GM21390 (cell line): ENCODE data around the gene ALK.

Experiments used
- ATAC-seq: cut with Tn5 transposase; IDR thresholded peaks from one replicate; pipeline ENCODE4 v1.9.1; 2021; ENCODE audit not compliant: unreplicated experiment

Gene ALK

DNA sequence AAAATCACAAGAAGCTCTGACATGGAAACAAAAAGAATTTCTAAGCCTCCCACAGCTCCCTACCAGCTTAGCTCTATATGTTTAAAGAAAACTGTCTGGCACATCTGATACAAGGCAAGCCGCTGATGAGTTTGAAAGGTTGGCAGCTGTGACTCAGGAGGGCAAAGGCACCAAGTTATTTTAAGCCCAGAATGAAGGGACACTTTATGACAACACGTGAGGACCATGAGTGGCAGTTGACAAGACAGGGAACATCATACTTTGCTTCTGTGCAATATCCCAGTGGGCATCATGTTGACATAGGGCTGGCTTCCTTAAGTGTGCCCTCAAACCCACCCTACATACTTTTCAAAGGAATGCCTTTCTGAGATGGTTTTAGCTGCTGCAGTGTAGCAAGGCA, 533.3 kb downstream of the ALK start:
- ATAC-seq: no peak

DNA sequence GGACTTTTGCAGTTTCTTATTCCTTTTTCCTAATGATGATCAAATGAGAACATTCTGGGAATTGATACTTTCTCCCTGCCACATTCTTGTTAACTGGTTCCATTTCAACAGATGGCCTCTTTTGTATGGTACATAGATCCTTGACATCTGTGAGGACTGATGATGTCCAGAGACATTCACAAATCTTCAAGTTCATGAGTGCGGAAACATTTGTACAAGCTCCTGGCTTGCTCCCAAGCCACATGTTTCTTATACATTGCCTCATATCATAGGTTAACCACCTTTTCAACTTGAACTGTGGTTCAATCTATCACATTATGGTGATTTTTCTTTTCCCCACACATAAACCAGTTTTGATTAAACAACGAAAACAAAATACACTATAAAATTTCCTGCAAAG, 538.9 kb downstream of the ALK start:
- ATAC-seq: no peak

DNA sequence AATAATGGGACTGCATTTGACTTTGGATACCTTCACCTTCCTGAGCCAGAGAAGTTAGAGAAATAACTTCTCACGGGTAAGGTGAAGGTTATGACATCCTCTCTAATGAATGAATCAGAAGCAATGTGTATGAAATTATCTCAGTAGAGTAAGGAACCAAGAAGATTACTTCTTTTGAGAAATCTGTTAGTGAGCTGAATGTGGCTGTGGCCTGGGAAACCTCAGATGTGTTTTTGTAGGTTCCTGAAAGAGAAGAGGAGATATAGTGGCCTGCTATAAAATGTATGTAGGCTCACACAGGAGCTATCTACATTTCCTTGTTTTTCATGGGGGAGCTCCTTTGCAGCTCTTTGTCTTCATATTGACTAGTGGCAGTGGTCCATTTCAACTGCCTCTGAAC, 543.6 kb downstream of the ALK start:
- no peak for ATAC-seq

DNA sequence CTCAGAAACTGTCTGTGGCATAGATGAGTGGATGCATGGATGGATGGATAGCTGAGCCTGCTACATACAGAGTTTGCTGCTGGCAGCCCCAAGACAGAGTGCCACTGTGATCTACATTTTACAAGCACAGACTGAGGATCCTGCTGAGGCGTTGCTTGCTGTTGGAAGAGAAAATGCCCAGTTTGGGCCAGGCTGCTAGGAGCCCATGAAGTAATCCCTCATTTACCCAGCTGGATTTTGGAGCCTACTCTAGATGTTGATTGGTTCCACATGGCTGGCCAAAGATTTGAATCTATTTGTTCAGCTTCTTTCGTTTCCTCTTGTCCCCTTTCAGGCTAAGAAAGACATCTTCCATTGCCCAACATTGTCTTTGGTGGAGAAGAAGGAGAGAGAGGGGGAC, 544.8 kb downstream of the ALK start:
- ATAC-seq: no peak

DNA sequence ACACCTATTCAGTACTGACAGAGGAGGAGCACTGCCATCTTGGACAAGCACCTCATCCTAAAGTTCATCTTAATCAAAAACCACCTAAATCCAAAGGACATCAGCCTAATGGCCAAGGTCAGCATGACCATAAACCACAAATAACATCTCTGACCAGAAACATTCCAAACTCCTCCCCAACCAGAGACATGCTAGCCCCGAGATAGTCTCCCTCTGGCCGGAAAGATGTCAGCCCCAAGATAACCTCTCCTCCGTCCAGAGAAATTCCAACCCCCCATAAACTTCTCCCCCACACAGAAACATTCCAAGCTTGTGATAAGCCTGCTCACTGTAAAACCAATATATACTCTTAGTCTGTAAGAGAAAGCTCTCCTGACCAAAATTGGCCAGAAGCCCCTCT, 545.5 kb downstream of the ALK start:
- no peak for ATAC-seq

DNA sequence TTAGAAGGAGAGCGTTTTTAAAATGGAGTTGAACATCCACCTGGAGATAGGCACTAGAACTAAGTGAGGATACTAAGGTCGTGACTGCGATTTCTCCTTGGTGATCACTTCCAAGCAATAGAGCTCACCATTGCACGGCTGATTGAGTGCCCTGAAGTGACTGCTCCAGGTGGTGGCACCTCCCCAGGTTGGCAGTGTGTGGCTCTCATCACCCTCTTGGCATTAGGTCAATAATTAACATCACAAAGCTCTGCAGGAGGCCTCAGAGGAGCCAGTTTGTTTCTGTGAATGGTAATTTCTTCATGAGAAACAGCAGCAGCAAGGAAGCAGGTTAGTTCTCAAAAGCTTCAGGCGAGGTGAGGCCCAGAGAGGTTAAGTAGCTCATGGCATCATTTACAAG, 546.6 kb downstream of the ALK start:
- ATAC-seq: no peak

DNA sequence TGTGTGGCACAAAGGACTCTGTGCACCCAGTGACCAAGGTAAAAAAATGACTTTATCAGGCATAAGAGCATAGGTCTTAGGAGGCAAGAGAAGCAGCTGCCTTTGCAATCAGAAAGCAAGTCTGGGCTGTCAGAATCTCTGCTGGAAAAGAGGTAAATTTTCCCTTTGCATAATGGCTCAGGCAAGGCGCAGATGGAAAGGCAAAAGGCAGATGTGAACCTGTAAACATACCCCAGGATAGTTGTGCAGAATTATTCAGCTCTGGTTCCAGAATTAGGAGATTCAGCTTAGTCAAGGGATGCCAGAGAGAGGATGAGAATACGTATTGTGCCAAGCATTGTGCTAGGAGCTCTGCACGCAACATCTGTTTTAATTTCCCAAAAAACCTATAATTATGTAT, 547.5 kb downstream of the ALK start:
- ATAC-seq: no peak

DNA sequence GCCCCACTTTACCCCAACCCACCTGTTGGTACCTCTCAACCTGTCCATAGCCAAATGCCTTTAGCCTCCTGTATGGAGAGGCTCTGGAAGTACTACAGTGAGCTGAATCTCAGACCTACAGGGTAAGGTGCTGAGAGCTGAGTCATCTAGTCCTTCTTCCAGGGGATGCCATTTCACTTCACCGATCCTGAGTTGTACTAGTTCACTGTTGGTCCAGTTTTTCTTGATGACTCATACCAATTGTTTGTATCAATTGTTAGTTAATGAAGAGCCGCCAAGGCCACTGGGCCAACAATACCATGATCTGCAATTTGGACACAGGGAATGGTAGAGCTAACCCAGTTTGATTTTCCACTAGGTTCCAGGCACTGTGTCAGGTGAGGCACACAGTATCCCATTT, 549.2 kb downstream of the ALK start:
- no peak for ATAC-seq

DNA sequence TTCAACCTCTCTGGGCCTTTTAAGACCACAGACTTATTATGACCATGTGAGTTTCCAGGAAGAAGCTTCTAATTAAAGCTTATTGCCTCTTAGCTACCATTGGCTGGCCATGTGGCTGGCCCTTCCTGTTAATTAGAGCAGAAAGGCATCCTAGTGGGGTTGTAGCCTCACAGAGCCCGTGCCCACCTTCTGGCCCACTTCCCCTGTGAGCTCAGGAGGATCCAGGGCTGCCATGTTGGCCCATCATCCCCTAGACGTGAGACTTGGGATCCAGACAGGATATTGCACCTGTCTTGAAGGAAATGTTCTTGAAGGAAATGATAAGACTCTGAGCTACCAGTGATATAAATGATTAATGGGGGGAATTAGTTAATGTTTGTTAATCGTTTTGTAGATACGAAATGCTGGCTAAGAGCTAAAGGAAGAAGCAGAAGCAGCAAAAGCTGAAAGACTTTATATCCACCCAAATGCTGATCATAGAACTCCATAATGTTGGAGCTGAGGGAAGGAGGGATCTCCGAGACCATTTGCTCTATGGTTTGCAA, 550.7 kb downstream of the ALK start:
- no peak for ATAC-seq

DNA sequence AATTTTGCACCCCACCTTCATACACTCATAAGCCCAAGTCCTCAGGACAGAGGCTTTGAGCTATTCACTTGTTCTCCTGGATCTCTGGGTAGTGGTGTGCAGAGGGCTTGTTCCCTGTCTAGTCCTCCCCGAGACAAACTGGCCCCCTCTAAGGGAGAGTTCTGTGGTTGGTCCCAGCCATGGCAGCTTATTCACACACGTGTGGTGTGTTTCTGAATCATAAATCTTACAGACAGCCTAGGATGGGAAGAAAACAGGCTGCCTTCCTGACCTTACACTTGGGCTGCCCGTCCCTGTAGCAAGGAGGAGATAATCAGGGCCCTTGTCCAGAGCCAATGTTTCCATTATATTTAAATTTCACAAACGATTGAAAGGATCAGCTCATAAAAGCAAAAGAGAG, 551.2 kb downstream of the ALK start:
- ATAC-seq: no peak

DNA sequence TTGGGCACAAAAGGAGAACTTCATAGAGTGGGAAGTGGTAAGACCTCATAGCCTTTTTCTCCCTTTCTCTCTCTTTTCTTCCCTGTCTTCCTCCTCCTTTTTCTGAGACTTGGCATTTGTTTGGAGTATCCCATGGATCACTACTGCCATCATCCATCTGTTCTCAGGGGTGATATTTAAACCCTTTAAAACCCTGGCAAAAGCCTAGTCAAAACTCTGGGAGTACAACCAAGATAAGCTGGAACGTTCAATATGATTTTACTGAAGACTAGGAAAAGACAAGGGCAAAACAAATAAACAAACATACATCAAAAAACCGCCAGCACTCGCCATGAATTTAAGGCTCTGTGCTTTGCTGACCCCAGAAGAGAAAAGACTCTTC, 552.7 kb downstream of the ALK start:
- no peak for ATAC-seq

DNA sequence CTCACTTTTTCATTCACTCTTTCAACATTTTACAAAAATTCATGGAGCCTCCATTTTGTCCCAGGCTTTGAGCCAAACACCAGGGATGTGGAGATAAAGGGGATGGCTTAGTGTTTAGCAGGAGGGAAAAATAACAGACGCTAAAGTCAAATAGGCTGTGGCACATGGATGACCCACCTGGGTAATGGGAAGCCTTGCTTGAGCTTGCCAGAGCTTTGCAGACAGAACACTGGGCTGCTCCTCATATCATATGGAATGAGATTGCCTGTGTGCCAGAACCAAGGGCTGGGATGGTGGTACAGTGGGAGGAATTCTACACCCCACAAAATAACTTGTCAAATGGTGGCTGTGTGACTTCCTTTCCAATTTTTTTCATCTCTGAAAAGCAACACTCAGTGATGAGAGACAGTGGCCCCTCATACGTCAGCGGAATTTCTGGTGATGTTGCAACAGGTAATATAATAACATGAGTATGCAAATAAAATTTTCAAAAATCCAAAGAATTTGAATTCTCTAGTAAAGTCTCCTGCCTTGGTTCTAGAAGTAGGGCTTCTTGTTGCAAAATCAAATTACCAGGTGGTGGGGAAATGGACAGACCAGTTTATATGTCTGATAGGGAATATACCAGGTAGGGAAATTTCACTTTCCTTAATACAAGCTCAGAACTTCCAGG, 553.3 kb downstream of the ALK start:
- ATAC-seq: no peak

DNA sequence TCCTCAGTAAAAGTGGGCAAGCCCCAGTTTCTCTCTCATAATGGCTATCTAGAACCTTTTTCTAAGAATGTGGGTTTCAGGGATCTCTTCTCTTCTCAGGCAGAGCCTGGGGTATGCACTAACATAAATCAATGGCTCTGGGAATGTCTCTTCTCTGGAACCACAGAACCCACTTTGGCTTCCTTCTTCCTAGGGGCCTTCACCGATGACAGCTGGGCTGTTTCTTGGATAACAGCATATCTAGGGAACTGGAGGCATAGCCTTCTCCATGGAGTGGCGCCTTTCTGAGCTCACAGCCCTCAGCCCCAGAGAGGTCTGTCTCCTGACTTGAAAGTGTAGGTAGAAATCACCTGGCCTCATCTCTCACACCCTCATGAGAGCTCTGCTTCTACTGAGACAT, 558.3 kb downstream of the ALK start:
- ATAC-seq: no peak

DNA sequence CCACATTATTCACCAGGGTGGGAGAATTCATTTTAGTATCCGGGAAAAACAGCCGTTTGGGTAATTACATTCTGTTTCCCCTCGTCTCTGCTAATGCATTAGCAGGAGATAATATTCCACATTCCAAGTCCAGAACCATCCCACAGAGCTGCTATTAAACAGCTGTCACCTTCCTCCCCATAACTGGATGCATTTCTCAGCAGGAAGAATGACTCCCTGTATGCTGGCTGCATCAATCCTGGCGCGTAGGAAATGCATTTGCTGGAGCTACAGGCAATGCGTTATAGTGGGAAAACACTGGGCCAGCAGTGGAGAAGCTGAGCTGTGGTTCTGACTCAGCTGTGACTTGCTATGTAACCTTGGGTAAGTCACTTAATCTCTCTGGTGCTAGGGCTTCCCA, 560.2 kb downstream of the ALK start:
- ATAC-seq: no peak

DNA sequence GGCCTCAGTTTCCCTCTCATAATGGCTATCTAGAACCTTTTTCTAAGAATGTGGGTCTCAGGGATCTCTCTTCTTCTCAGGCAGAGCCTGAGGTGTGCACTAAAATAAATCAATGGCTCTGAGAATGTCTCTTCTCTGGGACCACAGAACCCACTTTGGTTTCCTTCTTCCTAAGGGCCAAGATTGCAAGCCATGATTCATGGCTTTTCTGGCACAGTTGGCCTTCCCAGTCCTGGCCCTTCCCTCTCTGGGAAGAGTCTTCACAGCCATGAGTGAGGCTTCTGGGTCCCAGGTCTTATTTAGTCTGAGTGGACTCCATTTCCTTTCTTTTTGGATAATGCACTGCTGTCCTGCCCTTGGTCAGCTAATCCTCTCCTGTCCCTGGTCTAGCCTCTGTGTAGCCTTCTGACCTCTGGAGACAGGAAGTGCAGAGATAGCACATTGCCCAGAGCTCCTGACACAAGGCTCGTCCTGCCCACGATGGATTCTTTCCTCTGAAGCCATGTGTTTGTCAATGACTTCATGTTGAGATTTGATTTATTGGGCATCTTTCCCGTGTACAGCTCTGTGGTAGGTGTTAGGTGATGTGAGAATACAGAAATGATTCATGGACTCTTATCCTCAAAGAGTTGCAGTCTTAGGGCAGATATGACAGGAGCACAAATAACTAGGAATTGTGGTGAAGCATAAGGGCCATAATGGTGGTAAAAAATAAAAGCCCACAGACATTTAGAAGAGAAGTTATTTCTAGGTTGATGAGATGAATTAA, 561.2 kb downstream of the ALK start:
- ATAC-seq: no peak

DNA sequence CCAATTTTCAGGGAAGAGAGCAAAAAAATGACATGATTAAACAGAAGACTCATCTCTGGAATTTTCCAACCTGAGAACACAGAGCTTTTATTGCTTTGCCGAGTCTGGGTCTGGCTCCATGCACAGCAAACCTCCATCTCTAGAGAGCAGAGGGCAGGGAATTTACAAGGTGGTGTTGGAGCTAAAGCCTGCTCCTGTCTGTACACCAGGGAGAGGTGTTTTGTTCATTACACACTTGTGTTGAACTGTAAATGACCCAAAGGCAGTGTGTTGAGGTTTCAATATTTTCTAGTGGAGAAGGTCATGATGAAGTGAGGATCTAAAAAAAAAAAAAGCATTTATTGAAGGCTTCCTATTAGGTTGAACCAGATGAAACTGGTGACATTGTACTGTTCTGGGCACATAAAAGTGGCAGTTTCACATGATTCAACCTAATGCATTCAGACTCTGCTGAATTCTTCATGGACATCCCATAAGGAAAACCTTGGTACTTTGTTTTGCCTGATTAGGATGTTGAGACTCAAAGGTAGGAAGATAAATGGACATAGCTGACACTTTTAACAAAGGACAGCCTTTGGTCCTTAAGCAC, 567.9 kb downstream of the ALK start:
- ATAC-seq: no peak

DNA sequence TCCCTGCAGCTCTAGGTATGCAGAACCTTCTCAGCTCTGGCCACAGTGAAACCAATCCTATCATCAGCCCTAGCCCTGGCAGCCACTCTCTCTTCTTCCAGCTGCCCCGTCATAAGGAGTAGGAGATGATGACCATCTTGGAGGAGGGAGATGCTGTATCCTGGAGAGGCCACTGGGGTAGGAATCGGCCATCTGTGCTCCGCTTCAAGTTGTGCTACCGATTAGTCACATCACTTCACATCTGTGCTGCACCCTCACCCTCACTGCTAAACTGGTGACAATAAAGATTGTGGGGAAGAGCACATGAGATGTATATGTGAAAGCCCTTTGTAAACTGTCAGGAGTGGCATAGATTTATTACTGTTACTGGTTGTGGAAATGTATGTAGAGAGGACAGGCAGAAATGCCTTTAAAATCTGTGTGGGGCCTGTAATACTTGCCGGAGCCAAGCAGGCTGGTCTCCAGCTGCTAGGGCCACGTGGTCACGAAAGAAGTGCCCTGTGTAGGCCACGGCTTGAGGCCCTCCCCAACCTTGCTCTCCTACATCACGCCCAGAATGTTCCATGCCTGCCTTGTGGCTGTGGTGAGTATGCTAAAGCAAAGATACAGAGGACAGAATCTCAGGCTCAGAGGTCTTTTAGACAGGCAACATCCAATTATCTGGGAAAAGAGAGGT, 569.3 kb downstream of the ALK start:
- ATAC-seq: no peak

DNA sequence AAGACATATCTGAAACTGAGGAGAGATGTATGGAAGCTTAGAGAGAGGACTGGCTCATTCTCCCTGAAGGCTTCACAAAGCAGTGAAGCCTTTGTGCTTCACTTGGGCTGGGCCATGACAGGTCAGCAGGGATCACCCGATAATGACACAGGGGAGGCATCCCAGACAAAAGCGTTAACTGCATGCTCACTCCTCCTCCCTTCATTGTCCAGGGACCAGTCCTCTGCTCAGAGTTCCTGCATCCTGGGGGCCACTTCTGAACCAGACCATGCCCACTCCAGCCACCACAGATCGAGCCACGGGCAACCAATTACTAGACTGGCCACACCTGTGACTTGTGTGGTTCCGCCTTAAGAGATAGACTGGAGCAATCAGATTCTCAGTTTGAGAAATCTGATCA, 570.1 kb downstream of the ALK start:
- no peak for ATAC-seq

DNA sequence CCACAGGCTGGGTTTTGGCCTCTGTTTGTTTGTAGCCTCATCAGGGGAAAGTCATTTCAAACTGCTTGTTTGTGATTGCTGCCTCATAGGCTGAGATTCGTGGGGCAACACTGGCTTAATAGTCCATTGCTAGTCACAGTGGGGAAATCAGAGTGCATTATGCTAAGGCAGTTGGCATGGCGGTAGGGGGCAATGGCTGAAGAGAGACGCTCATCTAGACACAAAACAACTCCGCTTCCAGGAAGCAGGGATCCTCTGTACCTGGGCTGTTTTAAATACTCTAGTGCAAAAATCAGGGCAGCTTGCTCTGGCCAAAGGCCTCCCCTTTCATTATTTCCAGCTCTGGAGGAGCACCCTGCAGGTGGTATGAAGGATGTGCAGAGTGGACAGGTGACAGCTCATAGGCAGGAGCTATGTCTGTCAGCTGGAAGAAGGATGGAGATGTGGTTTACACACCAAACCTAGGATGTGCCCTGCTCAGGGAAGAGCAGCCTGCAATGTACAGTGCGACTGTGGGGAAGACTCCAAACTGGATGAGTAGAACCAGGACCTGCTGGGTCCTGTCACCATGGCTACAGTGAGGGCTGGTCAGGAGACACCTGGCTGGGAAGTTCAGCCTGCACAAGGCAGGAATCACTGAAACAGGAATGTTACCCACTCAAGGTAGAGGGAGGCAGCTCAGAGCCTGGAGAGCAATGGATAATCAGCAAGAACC, 571.9 kb downstream of the ALK start:
- no peak for ATAC-seq

DNA sequence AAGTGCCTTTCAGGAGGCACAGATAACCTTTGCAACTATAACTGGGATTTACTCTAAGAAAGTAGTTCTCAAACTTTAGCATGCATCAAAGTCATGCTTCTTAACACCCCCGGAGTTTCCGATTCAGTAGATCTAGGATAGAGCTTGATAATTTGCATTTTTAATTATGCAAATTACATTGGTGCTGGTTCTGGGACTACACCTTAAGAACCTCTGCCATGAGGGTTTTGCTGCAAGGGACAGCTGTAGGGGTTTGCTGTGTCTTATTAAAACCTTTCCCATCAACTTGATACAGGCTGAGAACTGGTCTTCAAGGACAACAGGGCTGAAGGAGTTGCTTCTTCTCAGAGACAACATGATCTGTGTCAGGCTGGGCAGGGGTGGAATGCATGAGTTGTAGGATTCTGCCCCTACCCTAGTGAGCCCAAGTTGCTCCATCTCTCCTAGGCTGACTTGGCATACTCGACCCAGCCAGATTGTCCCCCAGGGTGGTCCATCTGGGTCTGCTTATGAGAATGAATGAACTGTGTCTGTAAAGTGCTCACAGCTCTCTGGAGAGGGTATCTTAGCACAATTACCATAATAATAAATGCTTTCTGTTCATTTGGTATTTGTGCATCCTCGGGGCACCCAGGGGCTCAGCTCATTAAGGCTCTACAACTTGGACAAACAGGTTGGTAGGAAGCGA, 573.5 kb downstream of the ALK start:
- no peak for ATAC-seq

DNA sequence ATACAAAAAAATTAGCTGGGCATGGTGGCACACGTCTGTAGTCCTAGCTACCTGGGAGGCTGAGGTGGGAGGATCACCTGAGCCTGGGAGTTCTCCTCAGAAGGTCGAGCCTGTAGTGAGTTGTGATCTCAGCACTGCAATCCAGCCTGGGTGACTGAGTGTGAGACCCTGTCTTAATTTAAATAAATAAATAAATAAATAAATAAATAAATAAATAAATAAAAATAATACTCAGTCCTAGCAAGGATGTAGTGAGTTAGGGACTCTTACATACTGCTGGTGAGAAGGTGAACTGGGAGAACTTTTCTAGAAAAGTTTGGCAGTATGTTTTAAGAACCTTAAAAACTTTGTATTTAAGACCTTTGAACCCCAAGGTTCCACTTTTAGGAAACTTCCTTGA, 576.1 kb downstream of the ALK start:
- no peak for ATAC-seq
